Neural progenitor cell (in vitro differentiated cells): ENCODE results near the gene CDT1. TPM values are rescaled to one million over a fixed set of nuclear protein-coding genes. Genes with fewer than 3 reads are reported as not detected.

ENCODE experiments used
- DNase-seq: peaks from one replicate; pipeline ENCODE4 v3.0.0-alpha.2; 2016; ENCODE audit warnings: low spot score
- H2AFZ ChIP-seq: fragments of 200-600 bp; sonication (generic); replicated peaks from 2 replicates; pipeline ENCODE4 v1.6.1; 2016; ENCODE audit warnings: antibody characterized with exemption
- H3F3A ChIP-seq: fragments of 200-600 bp; sonication (generic); 2 replicates; pipeline ENCODE4 v1.6.1; 2016; ENCODE audit warnings: antibody characterized with exemption, low read depth
- H3K27ac ChIP-seq: fragments of 200-600 bp; sonication (generic); 2 replicates; pipeline ENCODE4 v1.5.1; 2016; ENCODE audit warnings: mild to moderate bottlenecking
- H3K27me3 ChIP-seq: fragments of 200-600 bp; sonication (generic); 2 replicates; pipeline ENCODE4 v1.6.1; 2016; ENCODE audit warnings: mild to moderate bottlenecking, moderate library complexity
- H3K36me3 ChIP-seq: fragments of 200-600 bp; sonication (generic); 2 replicates; pipeline ENCODE4 v1.5.1; 2016
- H3K4me1 ChIP-seq: fragments of 200-600 bp; sonication (generic); 2 replicates; pipeline ENCODE4 v1.6.1; 2016; ENCODE audit warnings: mixed run types
- H3K4me2 ChIP-seq: fragments of 200-600 bp; sonication (generic); 2 replicates; pipeline ENCODE4 v1.6.1; 2016
- H3K4me3 ChIP-seq: fragments of 200-600 bp; sonication (generic); 2 replicates; pipeline ENCODE4 v1.5.1; 2016
- H3K79me2 ChIP-seq: fragments of 200-600 bp; sonication (generic); 2 replicates; pipeline ENCODE4 v1.6.1; 2016; ENCODE audit warnings: low read depth
- H3K9ac ChIP-seq: fragments of 200-600 bp; sonication (generic); 2 replicates; pipeline ENCODE4 v1.6.1; 2016
- H3K9me3 ChIP-seq: fragments of 200-600 bp; sonication (generic); 2 replicates; pipeline ENCODE4 v1.5.1; 2016; ENCODE audit warnings: low read depth
- H4K20me1 ChIP-seq: fragments of 200-600 bp; sonication (generic); 2 replicates; pipeline ENCODE4 v1.6.1; 2016; ENCODE audit warnings: low read depth
- H3K27ac Mint-ChIP-seq: 3 replicates; pipeline ENCODE4 v1.8.0; 2021; ENCODE audit warnings: mixed read lengths
- H3K27me3 Mint-ChIP-seq: 2 replicates; pipeline ENCODE4 v1.8.0; 2022; ENCODE audit warnings: low read depth, mild to moderate bottlenecking, inconsistent platforms, moderate library complexity, mixed read lengths; ENCODE audit not compliant: insufficient read depth
- H3K36me3 Mint-ChIP-seq: 3 replicates; pipeline ENCODE4 v1.8.0; 2021; ENCODE audit warnings: mixed read lengths
- H3K4me1 Mint-ChIP-seq: 3 replicates; pipeline ENCODE4 v1.8.0; 2021; ENCODE audit warnings: mixed read lengths
- H3K4me3 Mint-ChIP-seq: 3 replicates; pipeline ENCODE4 v1.8.0; 2021; ENCODE audit warnings: mild to moderate bottlenecking, moderate library complexity, mixed read lengths
- H3K9me3 Mint-ChIP-seq: 3 replicates; pipeline ENCODE4 v1.8.0; 2020; ENCODE audit warnings: mixed read lengths
- EZH2 ChIP-seq: fragments of 200-600 bp; sonication (generic); IDR thresholded peaks from 2 replicates; pipeline ENCODE4 v1.6.1; 2017; ENCODE audit warnings: antibody characterized with exemption, mild to moderate bottlenecking, moderate library complexity
- EZH2phosphoT487 ChIP-seq: fragments of 200-600 bp; sonication (generic); IDR thresholded peaks from 2 replicates; pipeline ENCODE4 v1.6.1; 2017; ENCODE audit warnings: antibody characterized with exemption
- total RNA-seq: library from RNA; depleted of rRNA; stranded (reverse); fragments of >200 nt; gene quantifications from 2 replicates; pipeline ENCODE4 v1.2.3, GENCODE V29; 2015; ENCODE audit warnings: low replicate concordance
- TF ChIP-seq, protein P1 (sequence below): fragments of 200-600 bp; sonication (generic); IDR thresholded peaks from 2 replicates; pipeline ENCODE4 v1.5.1; 2017; ENCODE audit warnings: antibody characterized with exemption, mild to moderate bottlenecking

The CDT1 gene
- total RNA-seq, 1 donor from 2014 or later, result 7.8 TPM

DNA sequence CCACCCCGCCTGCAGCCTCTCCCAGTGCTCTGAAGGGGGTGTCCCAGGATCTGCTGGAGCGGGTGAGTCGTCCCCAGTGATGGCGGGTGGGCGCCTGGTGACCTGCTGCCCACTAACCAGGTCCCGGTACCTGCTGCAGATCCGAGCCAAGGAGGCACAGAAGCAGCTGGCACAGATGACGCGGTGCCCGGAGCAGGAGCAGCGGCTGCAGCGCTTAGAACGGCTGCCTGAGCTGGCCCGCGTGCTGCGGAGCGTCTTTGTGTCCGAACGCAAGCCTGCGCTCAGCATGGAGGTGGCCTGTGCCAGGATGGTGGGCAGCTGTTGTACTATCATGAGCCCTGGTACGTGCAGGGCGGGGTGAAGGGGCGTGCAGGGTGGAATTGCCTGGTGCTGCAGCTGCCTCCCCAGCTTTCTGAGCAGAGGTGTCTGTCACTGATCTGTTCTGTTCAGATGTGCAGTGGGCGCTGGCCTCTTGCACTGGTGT is 3.6 kb downstream of the CDT1 start:
- H3K27ac ChIP-seq, result no peak overlapping the region
- H3K4me1 ChIP-seq, result peaks cover 11% of the 10 kb centered on the region
- peaks cover 11% of the 10 kb centered on the region for H3K27me3 Mint-ChIP-seq
- no peak for DNase-seq
- H3K9me3 ChIP-seq, result no peaks in the 10 kb centered on the region
- H3K4me3 Mint-ChIP-seq, result no peak overlapping the region
- H2AFZ ChIP-seq, result no peak overlapping the region
- no peaks in the 10 kb centered on the region for H3K27me3 ChIP-seq
- no peaks in the 10 kb centered on the region for H3K36me3 ChIP-seq
- H3K79me2 ChIP-seq, result peaks cover 53% of the 10 kb centered on the region
- peaks cover 67% of the 10 kb centered on the region for H3F3A ChIP-seq
- peaks cover 60% of the 10 kb centered on the region for H4K20me1 ChIP-seq
- no peak overlapping the region for H3K4me3 ChIP-seq
- no peak overlapping the region for H3K27ac Mint-ChIP-seq
- no peak overlapping the region for H3K4me2 ChIP-seq
- peaks cover 3% of the 10 kb centered on the region for H3K4me1 Mint-ChIP-seq
- TF ChIP-seq EZH2phosphoT487 (no peak), EZH2 (no peak)
- TF ChIP-seq, protein P1, sequence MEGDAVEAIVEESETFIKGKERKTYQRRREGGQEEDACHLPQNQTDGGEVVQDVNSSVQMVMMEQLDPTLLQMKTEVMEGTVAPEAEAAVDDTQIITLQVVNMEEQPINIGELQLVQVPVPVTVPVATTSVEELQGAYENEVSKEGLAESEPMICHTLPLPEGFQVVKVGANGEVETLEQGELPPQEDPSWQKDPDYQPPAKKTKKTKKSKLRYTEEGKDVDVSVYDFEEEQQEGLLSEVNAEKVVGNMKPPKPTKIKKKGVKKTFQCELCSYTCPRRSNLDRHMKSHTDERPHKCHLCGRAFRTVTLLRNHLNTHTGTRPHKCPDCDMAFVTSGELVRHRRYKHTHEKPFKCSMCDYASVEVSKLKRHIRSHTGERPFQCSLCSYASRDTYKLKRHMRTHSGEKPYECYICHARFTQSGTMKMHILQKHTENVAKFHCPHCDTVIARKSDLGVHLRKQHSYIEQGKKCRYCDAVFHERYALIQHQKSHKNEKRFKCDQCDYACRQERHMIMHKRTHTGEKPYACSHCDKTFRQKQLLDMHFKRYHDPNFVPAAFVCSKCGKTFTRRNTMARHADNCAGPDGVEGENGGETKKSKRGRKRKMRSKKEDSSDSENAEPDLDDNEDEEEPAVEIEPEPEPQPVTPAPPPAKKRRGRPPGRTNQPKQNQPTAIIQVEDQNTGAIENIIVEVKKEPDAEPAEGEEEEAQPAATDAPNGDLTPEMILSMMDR, result no peak
- H3K9me3 Mint-ChIP-seq, result no peaks in the 10 kb centered on the region
- no peak overlapping the region for H3K9ac ChIP-seq
- H3K36me3 Mint-ChIP-seq, result peaks cover 4% of the 10 kb centered on the region

DNA sequence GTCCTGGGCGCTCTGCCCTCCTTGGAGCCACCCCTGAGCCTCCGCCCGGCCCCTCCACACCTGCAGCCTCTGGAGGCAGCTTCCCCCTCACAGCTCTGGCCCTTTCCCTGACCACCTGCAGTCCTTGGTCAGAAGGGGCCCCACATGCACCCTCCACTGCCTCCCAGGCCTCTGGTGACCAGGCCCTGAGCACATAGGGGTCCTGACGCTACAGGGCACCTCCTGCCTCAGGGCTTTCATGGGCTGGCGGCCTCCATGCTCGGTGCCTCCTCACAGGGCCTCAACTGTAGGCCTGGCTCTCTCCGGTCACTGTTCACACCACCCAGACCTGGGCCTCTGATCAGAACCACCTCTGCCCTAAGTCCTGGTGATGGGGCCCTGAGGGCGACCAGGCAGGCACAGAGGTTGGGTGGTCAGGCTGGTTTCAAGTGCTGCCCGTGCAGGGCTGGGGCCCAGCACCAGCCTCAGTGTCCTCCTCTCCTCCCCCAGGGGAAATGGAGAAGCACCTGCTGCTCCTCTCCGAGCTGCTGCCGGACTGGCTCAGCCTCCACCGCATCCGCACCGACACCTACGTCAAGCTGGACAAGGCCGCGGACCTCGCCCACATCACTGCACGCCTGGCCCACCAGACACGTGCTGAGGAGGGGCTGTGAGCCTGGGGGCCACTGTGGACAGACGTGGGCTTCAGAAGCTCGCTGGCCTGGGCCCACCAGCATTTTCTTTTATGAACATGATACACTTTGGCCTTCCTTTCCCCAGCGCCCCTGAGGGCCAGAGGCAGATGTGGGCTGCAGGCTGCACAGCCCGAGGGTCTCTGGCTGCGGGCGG is 4.3 kb downstream of the CDT1 start:
- Mint-ChIP-seq H3K4me1 (peaks cover 3% of the 10 kb centered on the region), H3K27me3 (peaks cover 8% of the 10 kb centered on the region), H3K9me3 (no peaks in the 10 kb centered on the region), H3K36me3 (peaks cover 4% of the 10 kb centered on the region), H3K4me3 (peak overlapping the region; percentile 67), H3K27ac (no peak overlapping the region)
- Histone ChIP-seq H3K27ac (no peak overlapping the region), H3K36me3 (no peaks in the 10 kb centered on the region), H4K20me1 (peaks cover 60% of the 10 kb centered on the region), H3K79me2 (peaks cover 52% of the 10 kb centered on the region), H3K9me3 (no peaks in the 10 kb centered on the region), H3K9ac (no peak overlapping the region), H3K27me3 (no peaks in the 10 kb centered on the region), H3K4me1 (peaks cover 10% of the 10 kb centered on the region), H3F3A (peaks cover 67% of the 10 kb centered on the region), H2AFZ (no peak overlapping the region), H3K4me3 (no peak overlapping the region), H3K4me2 (no peak overlapping the region)
- TF ChIP-seq EZH2 (no peak), EZH2phosphoT487 (no peak)
- TF ChIP-seq, protein P1, result no peak
- no peak for DNase-seq

DNA sequence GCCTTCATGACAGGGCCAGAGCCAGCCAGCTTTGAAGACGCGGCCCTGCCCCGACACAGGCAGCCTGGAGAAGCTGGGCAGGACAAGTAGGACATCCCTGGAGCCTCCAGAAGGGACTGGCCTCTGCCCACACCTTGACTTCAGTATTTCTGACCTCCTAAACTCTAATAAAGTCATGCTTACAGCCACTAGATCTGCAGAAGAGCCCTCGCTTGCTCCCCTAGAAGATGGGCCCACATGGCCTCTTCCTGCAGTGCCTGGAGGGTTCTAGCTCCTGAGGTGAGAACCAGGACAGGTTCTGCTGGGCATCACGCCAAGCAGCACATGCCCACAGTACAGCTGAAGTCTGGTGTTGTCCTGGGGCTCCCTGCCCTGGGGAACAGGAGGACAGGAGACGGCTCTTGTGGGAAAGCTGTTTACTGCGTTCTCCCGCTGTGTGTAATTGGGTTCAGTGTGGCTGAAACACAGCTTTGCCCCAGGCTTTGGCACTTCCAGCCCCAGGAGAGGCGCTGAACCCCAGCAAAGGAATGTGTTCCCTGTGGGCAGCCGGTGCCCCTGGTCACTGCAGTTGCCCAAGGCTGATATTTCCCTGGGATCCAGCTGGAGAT is 5.6 kb downstream of the CDT1 start:
- Histone ChIP-seq H3K79me2 (peaks cover 42% of the 10 kb centered on the region), H3K9me3 (no peaks in the 10 kb centered on the region), H3K4me1 (peaks cover 10% of the 10 kb centered on the region), H2AFZ (no peak overlapping the region), H3K36me3 (no peaks in the 10 kb centered on the region), H3K27ac (peak overlapping the region; percentile 70), H3K4me2 (no peak overlapping the region), H4K20me1 (peaks cover 58% of the 10 kb centered on the region), H3K9ac (no peak overlapping the region), H3F3A (peaks cover 64% of the 10 kb centered on the region), H3K27me3 (no peaks in the 10 kb centered on the region), H3K4me3 (no peak overlapping the region)
- H3K36me3 Mint-ChIP-seq, result peaks cover 4% of the 10 kb centered on the region
- DNase-seq, result no peak
- peaks cover 3% of the 10 kb centered on the region for H3K4me1 Mint-ChIP-seq
- H3K27ac Mint-ChIP-seq, result no peak overlapping the region
- H3K27me3 Mint-ChIP-seq, result peaks cover 8% of the 10 kb centered on the region
- H3K9me3 Mint-ChIP-seq, result no peaks in the 10 kb centered on the region
- peak overlapping the region; percentile 53 for H3K4me3 Mint-ChIP-seq
- TF ChIP-seq, protein P1, result no peak
- no peak for TF ChIP-seq EZH2phosphoT487
